Measurements from ENCODE around the gene LANCL1.

LANCL1 gene

DNA sequence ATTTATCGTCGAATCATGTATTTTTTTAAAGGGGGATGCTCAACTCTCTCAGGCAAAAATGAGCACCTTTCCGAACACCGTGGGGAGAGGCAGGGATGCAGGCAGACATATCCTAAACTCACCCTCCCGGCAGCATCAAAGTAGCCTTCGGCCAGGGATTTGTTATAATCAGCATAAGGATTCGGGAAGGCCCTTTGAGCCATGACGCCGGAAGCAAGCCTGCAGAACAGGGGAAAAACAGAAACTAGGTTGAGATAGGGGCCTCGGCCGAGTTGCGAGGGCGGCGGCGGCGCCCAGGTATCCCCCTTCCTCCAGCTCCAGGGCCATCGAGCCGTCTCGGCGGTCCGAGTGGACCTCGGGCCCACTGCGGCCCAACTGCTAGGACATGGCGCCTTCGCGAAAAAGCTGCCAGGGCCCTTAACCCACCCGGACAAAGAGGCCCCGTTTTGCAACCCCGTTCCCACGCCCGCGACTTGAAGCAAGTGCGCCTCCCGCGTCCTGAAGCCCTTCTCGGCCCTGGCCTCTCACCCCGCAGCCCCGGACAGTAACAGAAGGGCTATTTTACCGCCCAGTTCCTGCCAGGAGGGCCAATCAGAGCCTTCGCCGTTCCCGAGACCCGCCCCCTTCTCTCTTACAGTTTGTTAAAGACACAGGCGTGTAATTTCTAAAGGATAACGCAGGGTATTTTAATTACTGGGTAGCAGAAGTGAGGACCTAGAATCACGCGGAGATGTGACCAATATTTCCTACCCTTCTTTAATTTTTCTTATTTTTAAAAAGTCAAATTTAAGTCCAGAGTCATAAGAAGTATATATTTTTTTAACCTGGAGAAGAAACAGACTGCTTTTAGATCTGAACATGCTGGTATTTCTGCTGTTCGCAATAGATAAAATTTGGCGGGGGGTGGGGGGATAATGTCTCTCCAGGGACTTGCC, at the start of gene LANCL1:
Gene LANCL1 (minus strand): TSS at position 566 of the 935 bp plus-strand sequence. CDS start 363 bp downstream, at position 203.
- H3K4me1 ChIP-seq (ENCODE audit: control insufficient read depth in 1 of 2, insufficient read depth in 2 of 2, low read length in 2 of 2), result peaks cover 16 to 19% of the 10 kb centered on the region in 2 donors
- peak within 1 kb of the TSS; percentile 87 to 96 for H3K4me3 ChIP-seq (ENCODE audit: low read depth in 1 of 2, low read length in 2 of 2)
- H3K9ac ChIP-seq (ENCODE audit: low read depth in 1 of 2, low read length in 2 of 2), result peak within 1 kb of the TSS; percentile 79 to 81
- H3K9me3 ChIP-seq (ENCODE audit: control insufficient read depth in 1 of 2, low read length in 2 of 2), result no peaks in the 10 kb centered on the region
- no peaks in the 10 kb centered on the region for H3K27me3 ChIP-seq (ENCODE audit: control insufficient read depth in 1 of 2, insufficient read depth in 2 of 2, low read length in 2 of 2)
- peaks cover 5 to 9% of the 10 kb centered on the region in 2 donors for H3K36me3 ChIP-seq (ENCODE audit: control insufficient read depth in 1 of 2, insufficient read depth in 2 of 2, low read length in 2 of 2)
- peak within 1 kb of the TSS; percentile 65 for H3K27ac ChIP-seq (ENCODE audit: low read depth, low read length)

DNA sequence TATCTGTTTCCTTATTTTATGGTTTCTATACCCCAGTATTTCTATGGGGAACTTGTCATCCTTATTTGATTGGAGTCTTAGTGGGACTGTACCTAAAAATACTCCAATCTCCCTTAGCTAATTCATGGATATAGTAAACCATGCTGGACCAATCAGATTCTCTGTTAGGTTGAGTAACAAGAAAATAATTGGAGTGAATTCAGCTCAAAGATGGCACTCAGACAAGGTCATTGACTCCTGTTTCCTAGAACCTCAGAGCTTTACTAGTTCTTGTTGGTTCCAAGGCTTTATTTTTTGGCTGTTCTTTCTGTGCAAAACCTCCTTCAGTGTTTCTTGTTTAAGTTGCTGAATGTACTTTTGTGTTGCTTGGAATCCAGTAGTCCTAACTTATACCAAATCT, 48.0 kb upstream of the LANCL1 start:
- H3K4me3 ChIP-seq (ENCODE audit: low read depth in 1 of 2, low read length in 2 of 2), result no peak overlapping the region
- H3K36me3 ChIP-seq (ENCODE audit: control insufficient read depth in 1 of 2, insufficient read depth in 2 of 2, low read length in 2 of 2), result no peaks in the 10 kb centered on the region
- peaks cover 3 to 10% of the 10 kb centered on the region in 2 donors for H3K4me1 ChIP-seq (ENCODE audit: control insufficient read depth in 1 of 2, insufficient read depth in 2 of 2, low read length in 2 of 2)
- H3K9me3 ChIP-seq (ENCODE audit: control insufficient read depth in 1 of 2, low read length in 2 of 2), result no peaks in the 10 kb centered on the region
- H3K27ac ChIP-seq (ENCODE audit: low read depth, low read length), result no peak overlapping the region
- no peak overlapping the region for H3K9ac ChIP-seq (ENCODE audit: low read depth in 1 of 2, low read length in 2 of 2)
- no peaks in the 10 kb centered on the region for H3K27me3 ChIP-seq (ENCODE audit: control insufficient read depth in 1 of 2, insufficient read depth in 2 of 2, low read length in 2 of 2)

GRCh38 chr2:210523650-210524289, 47.2 kb upstream of the LANCL1 start:
- Histone ChIP-seq H3K9ac (ENCODE audit: low read depth in 1 of 2, low read length in 2 of 2) (no peak overlapping the region), H3K4me1 (ENCODE audit: control insufficient read depth in 1 of 2, insufficient read depth in 2 of 2, low read length in 2 of 2) (peaks cover 9 to 12% of the 10 kb centered on the region in 2 donors), H3K27me3 (ENCODE audit: control insufficient read depth in 1 of 2, insufficient read depth in 2 of 2, low read length in 2 of 2) (no peaks in the 10 kb centered on the region), H3K9me3 (ENCODE audit: control insufficient read depth in 1 of 2, low read length in 2 of 2) (no peaks in the 10 kb centered on the region), H3K36me3 (ENCODE audit: control insufficient read depth in 1 of 2, insufficient read depth in 2 of 2, low read length in 2 of 2) (no peaks in the 10 kb centered on the region), H3K4me3 (ENCODE audit: low read depth in 1 of 2, low read length in 2 of 2) (no peak overlapping the region), H3K27ac (ENCODE audit: low read depth, low read length) (no peak overlapping the region)

GRCh38 chr2:210522399-210522798, 45.8 kb upstream of the LANCL1 start:
- no peak overlapping the region for H3K27ac ChIP-seq (ENCODE audit: low read depth, low read length)
- H3K4me3 ChIP-seq (ENCODE audit: low read depth in 1 of 2, low read length in 2 of 2), result no peak overlapping the region
- no peaks in the 10 kb centered on the region for H3K9me3 ChIP-seq (ENCODE audit: control insufficient read depth in 1 of 2, low read length in 2 of 2)
- H3K27me3 ChIP-seq (ENCODE audit: control insufficient read depth in 1 of 2, insufficient read depth in 2 of 2, low read length in 2 of 2), result no peaks in the 10 kb centered on the region
- no peak overlapping the region for H3K9ac ChIP-seq (ENCODE audit: low read depth in 1 of 2, low read length in 2 of 2)
- H3K4me1 ChIP-seq (ENCODE audit: control insufficient read depth in 1 of 2, insufficient read depth in 2 of 2, low read length in 2 of 2), result peaks cover 15 to 24% of the 10 kb centered on the region in 2 donors
- H3K36me3 ChIP-seq (ENCODE audit: control insufficient read depth in 1 of 2, insufficient read depth in 2 of 2, low read length in 2 of 2), result no peaks in the 10 kb centered on the region

GRCh38 chr2:210519594-210519993, 43.0 kb upstream of the LANCL1 start:
- Histone ChIP-seq H3K4me3 (ENCODE audit: low read depth in 1 of 2, low read length in 2 of 2) (no peak overlapping the region), H3K4me1 (ENCODE audit: control insufficient read depth in 1 of 2, insufficient read depth in 2 of 2, low read length in 2 of 2) (peaks cover 30 to 44% of the 10 kb centered on the region in 2 donors), H3K27ac (ENCODE audit: low read depth, low read length) (no peak overlapping the region), H3K36me3 (ENCODE audit: control insufficient read depth in 1 of 2, insufficient read depth in 2 of 2, low read length in 2 of 2) (no peaks in the 10 kb centered on the region), H3K27me3 (ENCODE audit: control insufficient read depth in 1 of 2, insufficient read depth in 2 of 2, low read length in 2 of 2) (no peaks in the 10 kb centered on the region), H3K9me3 (ENCODE audit: control insufficient read depth in 1 of 2, low read length in 2 of 2) (no peaks in the 10 kb centered on the region), H3K9ac (ENCODE audit: low read depth in 1 of 2, low read length in 2 of 2) (no peak overlapping the region)

- no peaks in the 10 kb centered on the region for H3K27me3 ChIP-seq (ENCODE audit: control insufficient read depth in 1 of 2, insufficient read depth in 2 of 2, low read length in 2 of 2)
- peaks cover 30 to 44% of the 10 kb centered on the region in 2 donors for H3K4me1 ChIP-seq (ENCODE audit: control insufficient read depth in 1 of 2, insufficient read depth in 2 of 2, low read length in 2 of 2)
- no peak overlapping the region for H3K9ac ChIP-seq (ENCODE audit: low read depth in 1 of 2, low read length in 2 of 2)
- no peak overlapping the region for H3K27ac ChIP-seq (ENCODE audit: low read depth, low read length)
- no peak overlapping the region for H3K4me3 ChIP-seq (ENCODE audit: low read depth in 1 of 2, low read length in 2 of 2)
- no peaks in the 10 kb centered on the region for H3K36me3 ChIP-seq (ENCODE audit: control insufficient read depth in 1 of 2, insufficient read depth in 2 of 2, low read length in 2 of 2)
- H3K9me3 ChIP-seq (ENCODE audit: control insufficient read depth in 1 of 2, low read length in 2 of 2), result peaks cover 0 to 9% of the 10 kb centered on the region in 2 donors
Observed at GRCh38 chr2:210517264-210517663, 40.7 kb upstream of the LANCL1 start.

- Histone ChIP-seq H3K9ac (ENCODE audit: low read depth in 1 of 2, low read length in 2 of 2) (no peak overlapping the region), H3K4me1 (ENCODE audit: control insufficient read depth in 1 of 2, insufficient read depth in 2 of 2, low read length in 2 of 2) (peaks cover 30 to 34% of the 10 kb centered on the region in 2 donors), H3K9me3 (ENCODE audit: control insufficient read depth in 1 of 2, low read length in 2 of 2) (peaks cover 0 to 9% of the 10 kb centered on the region in 2 donors), H3K27ac (ENCODE audit: low read depth, low read length) (no peak overlapping the region), H3K4me3 (ENCODE audit: low read depth in 1 of 2, low read length in 2 of 2) (no peak overlapping the region), H3K36me3 (ENCODE audit: control insufficient read depth in 1 of 2, insufficient read depth in 2 of 2, low read length in 2 of 2) (no peaks in the 10 kb centered on the region), H3K27me3 (ENCODE audit: control insufficient read depth in 1 of 2, insufficient read depth in 2 of 2, low read length in 2 of 2) (no peaks in the 10 kb centered on the region)
Observed at GRCh38 chr2:210515911-210516310, 39.4 kb upstream of the LANCL1 start.

GRCh38 chr2:210503725-210504191, 27.2 kb upstream of the LANCL1 start:
- Histone ChIP-seq H3K27me3 (ENCODE audit: control insufficient read depth in 1 of 2, insufficient read depth in 2 of 2, low read length in 2 of 2) (no peaks in the 10 kb centered on the region), H3K9me3 (ENCODE audit: control insufficient read depth in 1 of 2, low read length in 2 of 2) (peaks cover 0 to 2% of the 10 kb centered on the region in 2 donors), H3K4me3 (ENCODE audit: low read depth in 1 of 2, low read length in 2 of 2) (peak overlapping the region; percentile 40 to 61), H3K27ac (ENCODE audit: low read depth, low read length) (no peak overlapping the region), H3K9ac (ENCODE audit: low read depth in 1 of 2, low read length in 2 of 2) (peak overlapping the region; percentile 33 to 34), H3K36me3 (ENCODE audit: control insufficient read depth in 1 of 2, insufficient read depth in 2 of 2, low read length in 2 of 2) (no peaks in the 10 kb centered on the region), H3K4me1 (ENCODE audit: control insufficient read depth in 1 of 2, insufficient read depth in 2 of 2, low read length in 2 of 2) (peaks cover 8 to 13% of the 10 kb centered on the region in 2 donors)

GRCh38 chr2:210503001-210503623, 26.6 kb upstream of the LANCL1 start:
- H3K27me3 ChIP-seq (ENCODE audit: control insufficient read depth in 1 of 2, insufficient read depth in 2 of 2, low read length in 2 of 2), result no peaks in the 10 kb centered on the region
- H3K9me3 ChIP-seq (ENCODE audit: control insufficient read depth in 1 of 2, low read length in 2 of 2), result peaks cover 0 to 2% of the 10 kb centered on the region in 2 donors
- H3K27ac ChIP-seq (ENCODE audit: low read depth, low read length), result no peak overlapping the region
- peak overlapping the region; percentile 40 to 61 for H3K4me3 ChIP-seq (ENCODE audit: low read depth in 1 of 2, low read length in 2 of 2)
- no peaks in the 10 kb centered on the region for H3K36me3 ChIP-seq (ENCODE audit: control insufficient read depth in 1 of 2, insufficient read depth in 2 of 2, low read length in 2 of 2)
- H3K4me1 ChIP-seq (ENCODE audit: control insufficient read depth in 1 of 2, insufficient read depth in 2 of 2, low read length in 2 of 2), result peaks cover 8 to 13% of the 10 kb centered on the region in 2 donors
- H3K9ac ChIP-seq (ENCODE audit: low read depth in 1 of 2, low read length in 2 of 2), result peak overlapping the region; percentile 33 to 34
